HepG2 (cell line): Measurements from ENCODE around the gene DPM2. TPM values are rescaled to one million over a fixed set of nuclear protein-coding genes. Genes with fewer than 3 reads are reported as not detected.
A peak's percentile ranks its signal among the peaks of the same experiment; 100 is the strongest.

Experiments
- CEBPG ChIP-seq: IDR thresholded peaks from 2 replicates; pipeline ENCODE4 v1.6.1; 2016
- DZIP1 ChIP-seq: sonication (generic); formaldehyde crosslinking; IDR thresholded peaks from 2 replicates; pipeline ENCODE4 v1.5.0; 2020; ENCODE audit warnings: mild to moderate bottlenecking, missing genetic modification reagents
- HINFP ChIP-seq: sonication (generic); formaldehyde crosslinking; IDR thresholded peaks from 2 replicates; pipeline ENCODE4 v1.4.0; 2020; ENCODE audit warnings: low read depth, mild to moderate bottlenecking, missing genetic modification reagents
- MAZ ChIP-seq, 2 experiments: sonication (generic) in 1 of 2; formaldehyde crosslinking in 1 of 2; IDR thresholded peaks; 2 replicates each; pipeline versions ENCODE4 v1.5.0 to v1.6.1; 2012 to 2020; ENCODE audit warnings: low read depth in 2 of 2, mild to moderate bottlenecking in 2 of 2, borderline replicate concordance in 1 of 2, improper control_type of control experiment in 1 of 2, low read length in 1 of 2, missing genetic modification reagents in 1 of 2, moderate library complexity in 1 of 2
- MIER2 ChIP-seq: IDR thresholded peaks from 2 replicates; pipeline ENCODE4 v1.6.1; 2016; ENCODE audit warnings: missing biosample characterization, missing genetic modification reagents
- MIXL1 ChIP-seq: IDR thresholded peaks from 2 replicates; pipeline ENCODE4 v1.6.1; 2016
- POGZ ChIP-seq: sonication (generic); formaldehyde crosslinking; IDR thresholded peaks from 2 replicates; pipeline ENCODE4 v1.4.0; 2020; ENCODE audit warnings: mild to moderate bottlenecking, missing genetic modification reagents
- RELA ChIP-seq: sonication (generic); formaldehyde crosslinking; IDR thresholded peaks from 2 replicates; pipeline ENCODE4 v1.4.0; 2020; ENCODE audit warnings: missing genetic modification reagents
- RFX3 ChIP-seq: IDR thresholded peaks from 2 replicates; pipeline ENCODE4 v1.6.1; 2016; ENCODE audit warnings: missing biosample characterization, missing genetic modification reagents
- RNF219 ChIP-seq: sonication (generic); formaldehyde crosslinking; IDR thresholded peaks from 2 replicates; pipeline ENCODE4 v1.5.0; 2020; ENCODE audit warnings: mild to moderate bottlenecking, missing genetic modification reagents
- STAG1 ChIP-seq: sonication (generic); formaldehyde crosslinking; IDR thresholded peaks from 2 replicates; pipeline ENCODE4 v1.4.0; 2020; ENCODE audit warnings: missing genetic modification reagents
- TCF7L2 ChIP-seq: IDR thresholded peaks from 2 replicates; pipeline ENCODE4 v1.6.1; 2011; ENCODE audit warnings: mild to moderate bottlenecking, low read depth, low read length, moderate library complexity
- UBTF ChIP-seq: sonication (generic); formaldehyde crosslinking; IDR thresholded peaks from 2 replicates; pipeline ENCODE4 v1.4.0; 2020; ENCODE audit warnings: mild to moderate bottlenecking, missing genetic modification reagents
- ZNF101 ChIP-seq: sonication (generic); formaldehyde crosslinking; IDR thresholded peaks from 2 replicates; pipeline ENCODE4 v1.4.0; 2020; ENCODE audit warnings: mild to moderate bottlenecking, low read depth, missing genetic modification reagents, borderline replicate concordance
- ZNF225 ChIP-seq: sonication (generic); formaldehyde crosslinking; IDR thresholded peaks from 2 replicates; pipeline ENCODE4 v1.4.0; 2020; ENCODE audit warnings: mild to moderate bottlenecking, missing genetic modification reagents
- ZNF280B ChIP-seq: sonication (generic); formaldehyde crosslinking; IDR thresholded peaks from 2 replicates; pipeline ENCODE4 v1.5.0; 2020; ENCODE audit warnings: missing genetic modification reagents, mild to moderate bottlenecking, borderline replicate concordance
- ZNF75D ChIP-seq: sonication (generic); formaldehyde crosslinking; IDR thresholded peaks from 2 replicates; pipeline ENCODE4 v1.8.1; 2023; ENCODE audit warnings: missing genetic modification reagents, mild to moderate bottlenecking, borderline replicate concordance
- ZSCAN30 ChIP-seq: sonication (generic); formaldehyde crosslinking; IDR thresholded peaks from 2 replicates; pipeline ENCODE4 v1.5.0; 2020; ENCODE audit warnings: mild to moderate bottlenecking, missing genetic modification reagents
- polyA plus RNA-seq, 8 experiments: library from polyadenylated mRNA; depleted of rRNA in 3 of 8; stranded (reverse) in 7 of 8; unstranded in 1 of 8; fragments of >200 nt; fragmentation: Illumina TruSeq in 4 of 8; extraction: Trizol in 4 of 8; gene quantifications; 2 replicates each; pipeline versions ENCODE4 v1.2.1 to v1.2.3, GENCODE V29; 2011 to 2016; ENCODE audit warnings: low read depth in 4 of 8, missing spikeins in 1 of 8, mixed read lengths in 1 of 8; ENCODE audit not compliant: insufficient read depth in 1 of 8
- total RNA-seq, 5 experiments: library from RNA; depleted of rRNA; stranded (reverse); fragments of >200 nt; fragmentation: Illumina TruSeq; extraction: Trizol; gene quantifications; 2 replicates each; pipeline ENCODE4 v1.2.3, GENCODE V29; 2016; ENCODE audit warnings: low read depth in 1 of 5

The DPM2 gene
- total and polyA plus RNA-seq, 2 of the 13 experiments (the other 11 are each of a cell fraction or from before 2014, with no cell fraction given), result 24.8 to 35.3 TPM

- no peak for TF ChIP-seq ZNF101 (CRISPR knock-in tag)
- peak; percentile 70 for TF ChIP-seq UBTF (CRISPR knock-in tag)
- no peak for TF ChIP-seq RNF219 (CRISPR knock-in tag)
- TF ChIP-seq ZNF75D (CRISPR knock-in tag), result no peak
- no peak for TF ChIP-seq TCF7L2
- TF ChIP-seq DZIP1 (CRISPR knock-in tag), result no peak
- TF ChIP-seq CEBPG (CRISPR knock-in tag), result no peak
- TF ChIP-seq RELA (CRISPR knock-in tag), result no peak
- TF ChIP-seq POGZ, result no peak
- TF ChIP-seq HINFP, result no peak
- TF ChIP-seq MIXL1 (CRISPR knock-in tag), result peak; percentile 25; the same call in 1 of the 2 replicates
- no peak for TF ChIP-seq ZSCAN30
- no peak; the same call in 1 of the 2 replicates for TF ChIP-seq ZNF280B (CRISPR knock-in tag)
- no peak for TF ChIP-seq STAG1 (CRISPR knock-in tag)
- no peak for TF ChIP-seq RFX3
- no peak for TF ChIP-seq MIER2 (CRISPR knock-in tag)
- TF ChIP-seq MAZ (IDR thresholded peaks at IDR 0.05; ENCODE audit: borderline replicate concordance, low read depth, low read length), result peak; percentile 51; the same call in 1 of the 2 replicates
- no peak for TF ChIP-seq MAZ (CRISPR knock-in tag; IDR thresholded peaks at IDR 0.05; ENCODE audit: low read depth)
- TF ChIP-seq ZNF225 (CRISPR knock-in tag), result no peak
Observed at GRCh38 chr9:127897193-127897692, 40.4 kb downstream of the DPM2 start (continued).
